NCI-H510A treated with DMSO at 0.1 percent for 48 hours (cell line): Measurements from ENCODE around the gene ATP2A2.
"Not testable (repeated sequence)": the region's sequence is repeated elsewhere in the genome, so short reads cannot be mapped to it uniquely, and the experiment has no call there.

ENCODE experiments used
- DNase-seq: peaks from one replicate; lab custom pipeline; 2025; lab: John Stamatoyannopoulos, UW

ATP2A2 gene

GRCh38 chr12:110280779-110281548 lies at the start of gene ATP2A2:
Gene ATP2A2, plus strand, starts transcription at chr12:110281247. Its CDS starts 543 bp downstream, at chr12:110281790.
- peak; percentile 82 for DNase-seq

GRCh38 chr12:110233212-110233903 lies 47.7 kb upstream of the ATP2A2 start:
- DNase-seq, result no peak

- no peak for DNase-seq
Observed at GRCh38 chr12:110234331-110234751, 46.7 kb upstream of the ATP2A2 start.

DNA sequence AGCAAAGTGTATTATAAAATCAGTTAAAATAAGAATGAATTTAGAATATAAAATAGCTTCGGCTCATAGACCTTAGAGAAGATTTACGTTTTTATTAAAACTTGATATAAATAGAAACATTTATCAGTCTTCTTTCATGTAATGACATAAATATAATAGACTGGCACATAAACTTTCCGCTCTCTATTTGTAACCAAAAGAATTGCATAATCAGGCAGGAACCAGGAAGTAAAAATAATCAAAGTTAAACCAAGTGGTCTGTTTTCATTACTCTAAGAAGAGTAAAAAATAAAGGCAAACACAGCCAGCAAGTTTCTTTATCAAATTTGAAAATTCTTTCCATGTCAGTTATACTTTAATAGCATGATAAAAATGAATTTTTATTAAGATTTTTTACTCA lies 46.3 kb upstream of the ATP2A2 start:
- DNase-seq, result no peak

DNA sequence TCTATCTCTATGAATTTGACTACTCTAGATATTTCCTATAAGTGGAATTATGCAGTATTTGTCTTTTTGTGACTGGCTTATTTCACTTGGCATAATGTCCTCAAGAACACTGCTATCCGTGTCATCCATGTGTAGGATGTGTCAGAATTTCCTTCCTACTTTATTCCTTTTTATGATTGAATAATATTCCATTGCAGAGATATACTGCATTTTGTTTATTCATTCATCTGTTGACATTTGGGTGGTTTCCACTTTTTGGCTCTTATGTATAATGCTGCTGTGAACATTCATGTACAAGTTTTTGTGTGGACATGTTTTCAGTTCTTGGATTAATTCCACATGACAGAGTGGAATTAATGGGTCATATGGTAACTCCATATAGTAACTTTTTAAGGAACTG lies 45.7 kb upstream of the ATP2A2 start:
- no peak for DNase-seq

GRCh38 chr12:110243227-110243626 lies 37.8 kb upstream of the ATP2A2 start:
- no peak for DNase-seq

- DNase-seq, result no peak
Observed at GRCh38 chr12:110244372-110244771, 36.7 kb upstream of the ATP2A2 start.

DNA sequence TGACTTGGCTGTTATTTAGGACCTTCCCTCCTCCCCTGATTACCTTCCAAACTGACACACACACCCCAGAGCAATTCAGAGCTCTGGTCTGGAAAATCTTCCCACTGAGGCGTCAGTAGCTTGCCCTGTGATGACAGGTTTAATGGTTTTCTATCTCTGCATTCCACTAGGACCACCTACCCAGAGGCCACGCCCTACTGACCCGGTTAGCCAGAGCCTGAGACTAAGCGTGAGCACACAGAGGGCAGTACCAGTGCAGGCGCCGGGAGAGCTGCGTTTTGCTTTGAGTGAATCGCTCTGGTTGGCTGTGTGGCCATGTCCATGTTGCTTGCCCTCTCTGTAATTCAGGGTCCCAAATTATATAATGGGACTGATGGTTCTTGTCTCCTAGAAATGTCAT lies 36.2 kb upstream of the ATP2A2 start:
- DNase-seq, result no peak

GRCh38 chr12:110245369-110245772 lies 35.7 kb upstream of the ATP2A2 start:
- no peak for DNase-seq

- no peak for DNase-seq
Observed at GRCh38 chr12:110246636-110247339, 34.3 kb upstream of the ATP2A2 start.

DNA sequence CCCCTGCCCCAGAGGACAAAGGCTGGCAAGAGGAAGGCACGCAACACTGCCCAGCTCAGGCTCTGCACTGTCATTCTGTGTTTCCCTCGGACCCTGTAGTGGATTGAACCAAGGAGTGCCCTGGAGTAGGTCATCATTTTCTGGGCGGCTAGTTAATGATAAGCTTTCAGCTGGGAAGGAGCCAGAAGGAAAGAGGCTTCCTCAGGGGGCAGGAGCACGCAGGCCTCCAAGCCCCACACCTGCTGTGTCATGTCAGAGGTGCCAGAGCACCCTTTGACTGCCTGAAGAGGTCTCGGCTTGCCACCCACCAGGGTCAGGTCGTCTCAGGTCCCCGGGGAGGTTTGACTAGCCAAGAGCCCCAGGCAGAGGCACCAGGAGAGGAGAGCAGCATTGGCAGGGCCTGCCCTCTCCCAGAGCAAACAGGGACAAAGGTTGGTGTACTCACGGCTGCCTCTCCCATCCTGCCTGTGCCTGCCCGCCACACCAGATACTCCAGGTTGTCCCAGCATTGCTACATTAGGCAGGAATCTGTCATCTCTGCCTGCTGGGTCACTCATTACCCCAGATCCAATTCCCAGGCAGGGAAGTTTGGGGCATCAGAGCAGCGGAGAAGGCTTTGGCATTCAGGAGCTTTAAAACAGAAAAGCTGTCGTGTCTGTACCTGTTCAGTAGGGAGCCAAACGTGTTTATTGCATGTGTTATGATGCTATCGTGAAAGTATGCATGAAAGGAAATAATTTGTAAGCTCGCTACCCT lies 33.5 kb upstream of the ATP2A2 start:
- no peak for DNase-seq

- DNase-seq, result no peak
Observed at GRCh38 chr12:110248096-110248447, 33.0 kb upstream of the ATP2A2 start.

- DNase-seq, result no peak
Observed at GRCh38 chr12:110249105-110249504, 31.9 kb upstream of the ATP2A2 start.

GRCh38 chr12:110249716-110250225 lies 31.3 kb upstream of the ATP2A2 start:
- no peak for DNase-seq

GRCh38 chr12:110251381-110251780 lies 29.7 kb upstream of the ATP2A2 start:
- DNase-seq, result no peak

DNA sequence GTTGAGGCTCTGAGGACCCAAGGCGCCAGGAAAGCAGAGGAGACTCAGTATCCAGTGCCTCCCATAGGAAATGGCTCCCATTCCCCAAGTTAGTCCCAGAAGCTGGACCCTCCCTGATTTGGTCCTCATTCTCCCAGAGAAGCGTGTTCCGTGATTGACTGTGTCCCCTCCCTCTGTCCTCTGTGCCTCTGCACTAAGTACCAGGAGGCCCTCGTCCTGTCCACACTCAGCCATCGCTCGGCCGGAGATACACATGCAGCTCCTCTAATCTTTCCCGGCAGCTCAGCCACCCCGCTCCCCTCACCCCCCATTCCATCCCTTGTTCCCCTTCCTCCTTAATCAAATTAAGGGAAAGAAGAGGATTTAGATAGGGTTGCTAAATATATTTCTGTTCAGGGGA lies 28.3 kb upstream of the ATP2A2 start:
- no peak for DNase-seq

DNA sequence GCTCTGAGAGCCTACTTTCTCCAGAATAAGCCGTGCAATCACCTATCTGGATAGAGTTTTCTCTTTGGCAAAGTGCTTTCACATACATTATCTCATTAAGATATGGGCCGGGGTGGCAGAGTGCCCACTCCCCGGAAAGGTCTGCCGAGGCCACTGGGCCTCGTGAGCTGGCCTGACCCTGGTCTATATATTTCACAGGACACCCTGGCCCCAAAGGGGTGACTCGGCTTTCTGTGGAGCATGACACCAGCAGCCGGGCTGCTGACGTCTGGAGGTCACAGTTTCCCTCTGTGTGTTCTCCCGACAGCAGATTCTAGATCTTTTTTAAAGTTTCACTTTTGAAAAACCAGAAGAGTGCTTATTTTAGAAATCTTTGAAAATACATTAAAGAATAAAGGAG lies 27.9 kb upstream of the ATP2A2 start:
- DNase-seq, result no peak

DNA sequence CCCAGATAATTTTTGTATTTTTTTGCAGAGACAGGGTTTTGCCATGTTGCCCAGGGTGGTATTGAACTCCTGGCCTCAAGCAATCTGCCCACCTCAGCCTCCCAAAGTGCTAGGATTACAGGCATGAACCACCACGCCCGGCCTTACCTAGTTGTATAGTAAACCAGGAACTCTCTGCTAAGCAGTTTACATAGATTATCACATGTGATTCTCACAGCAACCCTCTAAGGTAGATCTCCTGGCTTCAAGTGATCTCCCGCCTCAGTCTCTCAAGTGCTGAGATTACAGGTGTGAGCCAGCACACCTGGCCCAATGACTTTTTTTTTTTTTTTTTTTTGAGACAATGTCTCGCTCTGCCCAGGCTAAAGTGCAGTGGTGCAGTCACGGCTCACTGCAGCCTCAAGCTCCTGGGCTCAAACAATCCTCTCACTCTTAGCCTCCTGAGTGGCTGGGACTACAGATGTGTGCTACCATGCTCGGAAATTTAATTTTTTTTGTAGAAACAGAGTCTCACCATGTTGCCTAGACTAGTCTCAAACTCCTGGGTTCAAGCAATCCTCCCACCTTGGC lies 26.0 kb upstream of the ATP2A2 start:
- peak; percentile 82 for DNase-seq

DNA sequence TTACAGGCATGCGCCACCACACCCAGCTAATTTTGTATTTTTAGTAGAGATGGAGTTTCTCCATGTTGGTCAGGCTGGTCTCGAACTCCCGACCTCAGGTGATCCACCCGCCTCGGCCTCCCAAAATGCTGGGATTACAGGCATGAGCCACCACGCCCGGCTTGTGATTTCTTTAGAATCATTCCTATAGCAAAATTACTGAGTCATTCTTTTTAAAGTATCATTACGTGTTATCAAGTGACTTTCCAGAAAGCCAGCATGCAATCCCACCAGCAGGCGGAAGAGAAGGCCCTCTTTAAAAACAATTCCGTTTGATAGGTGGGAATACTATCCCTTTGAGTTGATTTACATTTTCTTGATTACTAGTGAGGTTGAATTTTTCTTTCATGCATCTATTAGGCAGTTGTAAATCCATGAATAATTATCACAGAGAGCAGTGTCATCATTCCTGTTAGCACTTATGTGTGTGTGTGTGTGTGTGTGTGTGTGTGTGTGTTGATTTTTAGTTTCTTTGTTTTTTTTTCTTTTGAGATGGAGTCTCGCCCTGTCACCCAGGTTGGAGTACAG lies 25.1 kb upstream of the ATP2A2 start:
- DNase-seq, result not testable (repeated sequence)

- DNase-seq, result no peak
Observed at GRCh38 chr12:110256780-110257431, 24.1 kb upstream of the ATP2A2 start.

GRCh38 chr12:110258466-110258865 lies 22.6 kb upstream of the ATP2A2 start:
- no peak for DNase-seq
